NOMO-1 (cell line): ENCODE results near the gene SLC30A9.

ENCODE experiments used
- DNase-seq, 2 experiments: peaks; one replicate each; lab custom pipeline; 2025; ENCODE audit not compliant: unreplicated experiment in 2 of 2; lab: John Stamatoyannopoulos, UW

Gene SLC30A9

DNA sequence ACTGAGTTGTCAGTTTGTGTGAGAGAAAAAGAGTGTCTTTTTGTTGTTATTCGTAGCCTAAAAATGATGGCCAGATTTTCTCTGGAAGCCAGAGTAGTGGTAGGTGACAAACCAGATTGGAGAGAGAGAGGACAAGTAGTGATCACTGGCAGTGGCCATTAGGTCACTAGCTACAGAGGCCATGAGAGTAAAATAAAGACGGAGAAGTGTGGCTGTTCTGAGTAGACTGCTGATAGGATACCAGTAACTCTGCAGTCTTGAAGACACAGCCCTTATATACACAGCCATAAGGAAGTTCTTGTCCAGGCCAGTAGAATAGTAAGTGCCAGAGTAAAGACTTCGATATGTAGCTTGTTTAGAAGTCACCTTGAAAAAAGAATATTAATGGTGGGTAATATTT is 7.7 kb downstream of the SLC30A9 start:
- no peak for DNase-seq

DNA sequence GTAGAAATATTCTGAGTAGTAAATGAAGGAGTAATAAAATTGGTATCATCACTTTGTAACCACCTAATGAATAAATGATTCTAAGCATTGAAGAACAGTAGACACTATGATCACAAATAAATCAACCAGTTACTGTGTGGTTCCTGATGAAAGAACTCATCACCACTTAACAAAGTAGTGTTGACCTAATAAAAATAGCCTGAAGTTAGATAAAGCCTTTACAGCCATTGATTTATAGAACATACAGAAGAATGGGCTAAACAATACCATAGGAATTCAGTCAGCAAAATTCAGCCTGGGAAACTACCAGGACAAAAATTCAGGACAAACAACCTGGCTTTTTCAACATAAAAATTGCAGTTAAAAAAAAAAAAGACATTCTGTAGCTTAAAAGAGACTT is 9.0 kb downstream of the SLC30A9 start:
- no peak for DNase-seq

DNA sequence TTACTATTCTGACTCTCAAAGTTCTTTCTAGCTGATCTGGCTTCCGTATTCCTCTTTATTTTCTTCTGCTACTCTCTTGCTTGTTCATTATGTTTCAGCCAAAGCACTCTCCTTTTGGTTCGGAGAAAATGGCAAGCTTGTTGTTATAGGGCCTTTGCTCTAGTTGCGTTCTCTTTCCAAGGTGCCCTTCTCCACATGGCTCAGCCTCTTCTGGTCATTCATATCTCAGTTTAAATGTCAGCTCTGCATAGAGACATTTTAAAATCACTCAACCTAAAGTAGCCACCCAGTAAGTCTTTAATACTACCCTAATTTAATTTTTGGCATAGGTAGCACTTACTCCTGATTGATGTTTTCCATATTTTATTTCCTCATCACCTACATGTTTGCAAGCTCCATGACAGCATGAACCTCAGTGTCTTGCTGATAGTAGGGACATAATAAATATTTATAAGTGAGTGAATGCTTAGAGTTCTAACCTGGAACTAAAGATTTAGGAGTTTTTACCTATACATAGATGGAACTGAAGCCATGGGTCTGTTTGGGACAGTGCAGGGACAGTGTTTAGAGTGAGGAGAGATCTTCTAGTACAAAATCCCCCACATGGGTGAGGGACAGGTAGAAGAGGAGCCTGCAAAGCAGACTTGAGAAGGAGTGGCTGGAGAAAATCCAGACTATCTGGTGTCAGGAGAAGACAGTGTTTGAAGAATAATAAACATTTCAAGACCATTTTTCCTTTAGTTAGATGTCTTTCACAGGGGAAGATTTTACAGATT is 17.9 kb downstream of the SLC30A9 start:
- DNase-seq = no peak

DNA sequence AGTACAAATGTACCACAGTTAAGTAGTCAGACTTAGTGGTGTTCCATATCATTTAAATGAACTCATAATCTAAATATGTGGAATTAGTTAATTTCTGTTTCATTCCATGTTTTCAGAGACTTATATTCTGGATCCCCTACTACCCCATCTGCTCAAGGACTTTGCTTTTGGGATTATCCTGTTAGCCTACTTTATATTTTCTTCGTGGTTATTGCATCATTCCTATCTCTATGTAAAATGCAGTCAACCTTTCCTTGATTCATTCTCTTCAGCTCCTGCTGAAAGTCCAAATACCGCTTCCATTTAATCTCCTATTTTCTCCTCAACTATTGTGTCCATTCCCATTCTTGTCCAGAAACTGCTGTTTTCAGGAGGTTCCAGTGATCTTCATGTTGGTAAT is 25.1 kb downstream of the SLC30A9 start:
- DNase-seq = no peak

DNA sequence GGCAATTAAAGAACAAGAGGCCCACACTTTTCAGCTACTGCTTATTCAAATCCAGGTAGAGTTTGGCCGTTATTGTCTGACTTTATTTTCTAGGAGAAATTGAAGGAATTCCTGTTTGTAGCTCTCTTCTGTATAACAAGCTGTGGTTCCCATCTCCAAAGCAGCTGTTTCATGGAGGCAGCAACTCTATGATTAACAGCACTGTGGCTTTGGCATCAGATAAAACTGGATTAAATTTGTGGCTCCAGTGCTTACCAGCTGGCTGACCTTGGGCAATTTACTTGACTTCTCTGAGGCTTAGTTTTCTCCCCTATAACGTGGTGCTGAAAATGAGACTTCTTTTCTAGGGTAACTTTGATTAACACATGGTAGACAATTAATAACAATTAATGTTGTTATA is 28.1 kb downstream of the SLC30A9 start:
- DNase-seq = no peak

DNA sequence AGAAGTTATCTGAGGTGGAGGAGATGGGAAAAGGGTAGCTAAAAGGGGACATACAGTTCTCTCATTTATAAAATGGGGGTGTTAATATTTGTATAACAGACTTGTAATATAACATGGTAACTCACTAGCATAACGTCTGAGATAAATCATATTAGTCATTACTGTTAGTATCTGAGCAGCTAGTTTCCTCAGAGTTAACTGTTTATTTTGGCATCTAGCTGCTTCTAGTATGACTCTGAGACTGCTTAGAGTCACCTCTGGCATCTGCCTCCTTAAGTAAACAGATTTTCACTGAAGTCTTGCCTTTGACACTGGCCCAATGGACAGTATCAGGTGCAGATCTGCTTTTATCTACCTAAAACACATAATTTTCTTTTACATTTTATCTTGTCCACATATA is 58.1 kb downstream of the SLC30A9 start:
- no peak for DNase-seq

DNA sequence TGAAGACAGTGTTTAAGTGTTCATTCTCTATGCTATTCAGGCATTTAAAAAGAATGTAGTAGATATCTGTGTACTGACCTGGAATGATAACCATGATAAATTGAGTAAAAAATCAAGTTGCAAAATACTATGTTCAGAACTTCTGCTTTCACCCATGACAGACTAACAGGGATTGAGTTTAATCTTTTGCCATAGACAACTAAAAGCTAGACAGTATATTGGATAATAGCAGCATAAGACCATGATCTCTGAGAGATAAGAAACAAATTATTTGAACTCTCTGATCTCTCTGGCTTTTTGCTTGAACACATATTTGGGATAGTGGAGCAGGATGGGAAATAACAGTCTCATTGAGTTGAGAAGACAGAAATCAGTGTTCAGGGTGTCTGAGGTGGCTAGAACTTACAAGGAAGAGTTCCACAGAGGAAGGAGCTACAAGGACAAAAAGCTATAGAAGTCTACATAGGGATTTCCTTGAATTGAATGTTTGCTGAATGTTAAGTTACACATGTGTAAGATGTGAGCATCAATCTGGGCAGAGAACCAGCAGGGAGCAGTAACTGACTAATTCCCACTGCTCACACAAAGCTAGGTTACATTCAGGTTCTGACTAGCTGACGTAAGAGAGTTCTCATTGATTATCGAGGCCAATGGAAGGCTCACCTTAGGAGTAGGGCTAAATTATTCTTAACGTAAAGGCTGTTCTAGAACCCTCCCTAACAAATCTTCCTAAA is 60.4 kb downstream of the SLC30A9 start:
- DNase-seq = no peak

DNA sequence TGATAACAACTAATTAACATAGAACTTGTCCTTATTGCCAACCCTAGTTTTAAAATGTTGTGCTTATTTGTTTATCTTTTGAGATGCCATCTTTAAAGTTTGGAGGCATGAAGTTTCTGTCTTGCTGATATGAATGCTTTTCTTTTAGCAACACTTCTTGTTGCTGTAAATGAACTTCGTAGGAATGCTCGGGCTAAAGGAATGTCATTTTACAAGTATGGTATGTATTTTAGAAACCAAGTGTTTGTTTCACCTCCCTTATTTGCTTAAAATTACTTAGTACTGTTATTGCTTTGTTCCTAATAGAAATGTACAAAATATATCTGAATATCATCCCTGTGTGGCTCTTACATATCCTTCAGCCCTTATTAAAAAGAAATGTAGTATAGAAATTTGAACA is 76.1 kb downstream of the SLC30A9 start:
- DNase-seq = no peak

DNA sequence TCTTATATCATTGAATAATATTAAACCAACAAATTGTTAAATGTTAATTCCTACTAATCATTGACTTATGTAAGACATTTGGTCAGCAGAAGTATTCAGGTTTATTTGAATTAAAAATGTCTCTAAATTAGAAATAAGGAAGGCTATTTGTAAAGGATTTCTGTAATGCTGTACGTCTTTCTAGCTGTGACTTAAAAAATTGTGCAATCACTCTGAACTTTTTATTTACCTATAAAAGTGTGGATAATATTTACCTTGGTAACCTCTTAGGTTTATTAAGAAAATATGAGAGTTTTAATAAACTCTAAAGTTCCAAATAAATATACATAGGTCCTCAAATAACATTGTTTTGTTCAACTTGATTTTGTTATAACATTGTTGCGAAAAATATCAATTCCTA is 76.9 kb downstream of the SLC30A9 start:
- no peak for DNase-seq

DNA sequence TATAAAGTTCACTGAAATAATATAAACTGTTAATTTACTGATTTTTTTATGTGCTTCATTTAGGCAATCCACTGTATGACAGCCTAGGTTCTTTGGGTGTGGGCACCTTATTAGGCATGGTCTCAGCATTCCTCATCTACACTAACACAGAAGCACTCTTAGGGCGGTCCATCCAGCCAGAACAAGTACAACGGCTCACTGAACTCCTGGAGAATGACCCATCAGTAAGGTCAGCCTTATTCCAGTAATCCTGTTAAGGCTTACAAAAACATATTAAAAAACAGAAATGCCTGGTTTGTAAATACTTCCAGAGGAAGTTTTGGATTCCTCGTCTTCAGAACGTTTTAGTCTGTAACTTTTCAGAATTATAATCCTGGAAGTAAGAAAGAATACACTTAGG is 80.1 kb downstream of the SLC30A9 start:
- DNase-seq = no peak

DNA sequence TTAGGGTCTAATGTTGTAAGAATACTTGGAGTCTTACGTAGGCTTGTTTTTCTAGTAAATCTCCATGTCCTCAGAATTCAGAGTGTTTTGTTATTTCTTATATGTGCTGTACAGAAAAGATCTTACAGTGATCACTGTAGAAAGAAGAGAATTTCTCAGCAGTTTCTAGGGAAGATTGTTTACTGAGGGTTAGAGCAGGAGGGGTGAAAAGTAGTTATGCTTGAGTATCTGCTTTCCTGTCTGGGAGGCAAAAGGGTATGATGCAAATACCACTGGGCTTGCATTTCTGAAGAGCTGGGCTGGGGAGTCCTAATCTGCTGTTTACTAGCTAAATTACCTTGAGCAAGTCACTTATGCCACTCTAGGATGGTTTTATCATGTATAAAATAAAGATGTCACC is 84.0 kb downstream of the SLC30A9 start:
- no peak for DNase-seq

DNA sequence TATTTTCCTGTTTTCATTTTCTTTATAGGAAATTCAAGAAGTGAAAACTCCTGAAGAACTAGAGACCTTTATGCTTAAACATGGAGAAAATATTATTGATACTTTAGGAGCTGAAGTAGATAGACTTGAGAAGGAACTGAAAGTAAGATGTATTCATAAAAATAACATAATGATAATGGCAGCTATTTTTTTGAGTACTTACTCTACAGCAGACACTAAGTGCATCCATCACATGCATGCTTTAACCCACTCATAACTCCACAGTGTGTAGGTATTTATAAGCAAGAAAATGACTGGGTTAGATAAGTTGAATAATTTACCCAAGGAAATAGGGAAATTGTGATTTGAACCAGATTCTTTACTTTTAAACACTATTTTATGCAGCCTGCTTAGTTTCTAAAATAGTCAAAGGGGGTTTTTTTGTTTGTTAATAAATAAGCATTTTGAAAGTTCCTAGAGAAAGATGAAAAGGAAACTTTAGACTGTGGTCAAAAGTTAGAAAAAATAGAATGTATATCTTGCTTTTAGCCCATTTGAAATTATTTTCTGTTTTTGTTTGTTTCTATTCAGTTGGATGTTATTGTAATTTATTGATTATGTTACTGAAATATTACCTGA is 88.0 kb downstream of the SLC30A9 start:
- DNase-seq = no peak

DNA sequence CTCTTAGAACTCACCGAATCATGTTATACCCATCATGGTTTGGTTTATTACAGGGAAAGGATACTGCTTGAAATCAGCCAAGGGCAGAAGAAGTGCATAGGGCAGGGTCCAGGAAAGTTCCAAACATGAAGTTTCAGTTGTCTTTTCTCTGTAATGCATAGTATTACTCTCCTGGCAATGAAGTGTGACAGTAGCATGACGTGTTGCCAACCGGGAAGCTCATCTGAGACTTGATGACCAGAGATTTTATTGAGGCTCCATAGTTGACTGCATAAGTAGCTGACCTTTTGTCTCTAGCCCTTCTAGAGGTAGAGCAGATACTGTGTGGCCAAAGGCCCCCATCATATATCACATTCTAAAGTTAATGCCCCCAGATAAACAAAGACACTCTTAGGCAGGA is 90.0 kb downstream of the SLC30A9 start:
- no peak for DNase-seq

DNA sequence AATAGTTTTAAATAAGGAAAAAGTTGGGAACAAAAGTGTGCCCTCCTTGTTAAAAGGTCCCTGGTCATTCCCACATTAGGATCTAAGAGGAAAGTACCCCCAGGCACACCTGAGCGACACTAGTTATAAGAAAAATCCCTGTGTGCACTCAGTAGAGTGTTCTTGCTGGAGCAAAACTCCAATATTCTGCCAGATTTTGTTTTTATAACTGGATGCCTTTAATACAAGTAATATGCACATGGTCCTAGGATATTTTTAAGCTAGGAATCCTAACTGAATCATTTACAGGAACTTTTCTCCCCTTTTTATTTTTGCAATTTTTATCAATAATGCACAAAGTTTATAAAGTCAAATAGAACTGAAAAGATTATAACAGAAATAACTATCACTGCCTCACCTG is 93.5 kb downstream of the SLC30A9 start:
- no peak for DNase-seq

DNA sequence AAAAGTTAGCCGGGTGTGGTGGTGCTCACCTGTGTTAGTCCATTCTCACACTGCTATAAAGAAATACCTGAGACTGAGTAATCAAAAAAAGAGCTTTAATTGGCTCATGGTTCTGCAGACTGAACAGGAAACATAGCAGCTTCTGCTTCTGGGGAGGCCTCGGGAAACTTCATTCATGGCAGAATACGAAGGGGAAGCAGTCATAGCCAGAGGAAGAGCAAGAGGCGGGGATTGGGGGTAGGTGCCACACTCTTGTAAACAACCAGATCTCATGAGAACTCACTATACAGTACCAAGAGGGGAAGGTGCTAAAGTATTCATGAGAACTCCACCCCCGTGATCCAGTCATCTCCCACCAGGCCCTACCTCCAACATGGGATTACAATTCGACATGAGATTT is 98.1 kb downstream of the SLC30A9 start:
- no peak for DNase-seq

DNA sequence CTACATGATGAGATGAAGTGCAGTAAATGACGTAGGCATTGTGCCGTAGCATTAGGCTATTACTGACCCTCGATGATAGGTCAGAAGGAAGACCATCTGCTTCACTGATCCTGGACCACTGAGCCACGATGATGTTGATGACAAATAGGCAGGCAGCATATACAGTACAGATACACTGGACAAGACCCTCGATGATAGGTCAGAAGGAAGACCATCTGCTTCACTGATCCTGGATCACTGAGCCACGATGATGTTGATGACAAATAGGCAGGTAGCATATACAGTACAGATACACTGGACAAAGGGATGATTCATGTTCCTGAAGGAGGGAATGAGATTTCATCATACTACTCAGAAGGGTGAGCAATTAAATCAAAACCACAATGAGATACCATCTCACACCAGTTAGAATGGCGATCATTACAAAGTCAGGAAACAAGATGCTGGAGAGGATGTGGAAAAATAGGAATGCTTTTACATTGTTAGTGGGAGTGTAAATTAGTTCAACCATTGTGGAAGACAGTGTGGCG is 111.2 kb downstream of the SLC30A9 start:
- no peak for DNase-seq

DNA sequence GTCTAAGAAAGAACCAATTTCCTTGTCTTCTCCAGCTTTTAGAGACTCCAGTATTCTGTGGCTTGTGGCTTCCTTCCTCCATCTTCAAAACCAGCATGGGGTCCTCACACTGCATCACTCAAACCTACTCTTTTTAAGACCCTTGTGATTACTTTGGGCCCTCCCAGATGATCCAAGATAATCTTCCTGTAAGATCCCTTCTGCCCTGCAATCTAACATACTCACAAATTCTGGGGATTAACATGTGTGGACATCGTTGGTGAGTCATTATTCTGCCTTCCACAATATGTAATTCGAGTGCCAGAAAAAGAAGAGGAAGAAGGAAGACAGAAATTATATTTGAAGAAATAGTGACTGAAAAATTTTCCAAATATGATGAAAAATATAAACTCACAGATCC is 114.2 kb downstream of the SLC30A9 start:
- no peak for DNase-seq

DNA sequence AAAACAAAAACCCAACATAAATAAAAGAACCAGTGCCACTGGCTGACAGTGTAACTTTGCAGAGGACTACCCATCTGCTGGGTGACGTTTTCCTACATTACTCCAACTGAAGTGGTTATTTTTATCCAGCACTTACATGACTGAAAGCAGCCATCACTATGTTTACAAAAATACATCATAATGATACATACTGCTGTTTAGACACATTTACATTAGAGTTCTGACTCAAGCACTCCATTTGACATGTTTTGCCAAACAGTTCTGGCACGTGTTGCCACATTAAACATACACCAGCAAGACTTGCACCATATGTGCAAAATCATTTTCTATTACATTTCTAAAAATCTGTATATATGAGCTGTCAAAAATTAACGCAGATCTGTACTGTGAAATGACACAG is 122.5 kb downstream of the SLC30A9 start:
- DNase-seq = no peak

DNA sequence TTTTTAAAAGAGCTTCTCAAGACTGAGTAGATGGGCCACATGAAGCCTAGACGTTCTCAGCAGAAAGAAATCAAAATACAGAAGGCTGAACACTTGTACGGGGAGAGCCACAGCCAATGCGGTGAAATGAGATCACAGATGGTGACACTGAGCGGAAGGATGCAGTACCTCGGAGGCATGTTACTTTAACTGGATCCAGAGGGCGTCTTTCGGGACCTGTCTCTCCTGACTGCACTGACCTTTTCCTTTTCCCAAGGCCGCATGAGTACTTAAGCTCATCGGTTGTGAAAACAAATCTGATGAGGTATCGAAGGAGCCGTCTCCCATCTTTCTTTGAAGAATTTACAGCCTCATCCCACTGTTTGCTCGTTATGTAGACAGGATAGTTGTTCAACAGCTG is 129.6 kb downstream of the SLC30A9 start:
- DNase-seq = no peak

DNA sequence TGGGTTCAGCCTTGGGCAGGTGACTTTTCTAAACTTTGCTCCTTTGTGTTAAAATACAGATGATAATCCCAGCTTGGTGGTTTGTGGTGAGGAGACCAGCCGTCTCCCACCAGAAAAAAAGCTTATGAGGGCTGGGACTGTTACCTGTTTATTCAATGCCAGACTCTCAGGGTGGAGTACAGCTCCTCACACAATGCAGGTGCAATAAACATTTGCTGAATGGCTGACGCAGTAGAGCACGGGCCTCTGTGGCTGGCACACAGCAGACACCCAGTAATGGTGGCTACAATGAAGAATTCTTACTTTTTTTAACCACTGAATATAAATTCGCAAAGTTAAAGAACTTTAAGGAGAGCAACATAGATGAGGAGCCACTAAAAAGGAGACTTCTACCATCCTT is 131.9 kb downstream of the SLC30A9 start:
- DNase-seq = no peak

DNA sequence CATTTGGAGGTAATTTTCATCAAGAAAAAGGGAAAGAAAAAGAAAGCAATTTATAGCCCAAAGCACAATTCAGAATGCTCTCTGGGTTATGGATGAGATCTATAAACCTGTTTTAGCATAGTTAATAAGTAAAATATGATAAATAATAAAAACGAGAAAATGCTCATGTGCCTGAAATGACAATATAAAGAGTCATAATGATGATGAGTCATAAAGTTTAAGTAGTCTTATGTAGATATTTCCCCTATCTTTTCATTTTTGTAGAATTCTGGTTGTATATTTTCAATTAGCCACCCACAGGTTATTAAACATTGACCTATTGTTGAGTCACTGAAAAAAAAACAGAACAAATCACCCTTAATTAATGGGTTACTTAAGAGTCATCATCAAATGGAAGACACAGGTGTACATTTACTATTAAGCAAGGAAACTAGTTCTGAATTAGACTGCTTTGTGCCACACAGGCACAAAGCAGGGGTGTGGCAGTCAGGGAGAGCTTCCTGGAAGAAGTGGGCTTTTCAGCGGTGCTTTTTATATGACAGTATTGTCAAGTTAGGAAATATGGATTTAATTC is 132.8 kb downstream of the SLC30A9 start:
- DNase-seq = no peak
